HG03575 (cell line): Measurements from ENCODE around the gene DNAH7.
"Not testable (repeated sequence)": the region's sequence is repeated elsewhere in the genome, so short reads cannot be mapped to it uniquely, and the experiment has no call there.

Experiments used
- ATAC-seq: cut with Tn5 transposase; IDR thresholded peaks from one replicate; pipeline ENCODE4 v1.9.1; 2021; ENCODE audit not compliant: unreplicated experiment, insufficient number of reproducible peaks, low FRiP score; ENCODE audit errors: extremely low read depth

Gene DNAH7

GRCh38 chr2:195697681-195698220 is 370.9 kb downstream of the DNAH7 start:
- ATAC-seq = no peak

- ATAC-seq = no peak
Measured at GRCh38 chr2:195696012-195696411, 372.6 kb downstream of the DNAH7 start.

- ATAC-seq = no peak
Measured at GRCh38 chr2:195695002-195695631, 373.5 kb downstream of the DNAH7 start.

DNA sequence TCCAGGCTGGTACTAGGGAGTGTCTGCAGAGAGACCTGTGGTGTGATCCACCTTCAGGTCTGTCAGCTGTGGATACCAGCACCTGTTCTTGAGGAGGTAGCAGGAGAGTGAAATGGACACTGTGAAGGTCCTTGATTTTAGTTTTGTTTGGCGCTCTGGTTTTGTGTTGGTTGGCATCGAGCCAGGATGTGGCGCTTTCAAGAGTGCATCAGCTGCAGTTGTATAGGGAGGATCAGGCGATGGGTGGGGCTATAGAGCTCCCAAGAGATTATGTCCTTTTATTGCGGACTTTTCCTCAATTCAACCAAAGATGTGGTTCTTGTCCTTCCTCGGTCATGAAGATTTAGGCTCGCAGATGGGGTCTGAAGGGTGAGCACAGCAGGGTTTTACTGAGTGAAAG is 374.1 kb downstream of the DNAH7 start:
- no peak for ATAC-seq

GRCh38 chr2:195692531-195692930 is 376.1 kb downstream of the DNAH7 start:
- ATAC-seq = not testable (repeated sequence)
